GM23248 (cell line): ENCODE results near the gene PLCH1. TPM values are rescaled to one million over a fixed set of nuclear protein-coding genes. Genes with fewer than 3 reads are reported as not detected.

Source experiments
- DNase-seq: peaks from one replicate; pipeline ENCODE4 v3.0.0-alpha.2; 2015
- H2AFZ ChIP-seq: fragments of 200-600 bp; sonication (generic); 2 replicates; pipeline ENCODE4 v1.6.1; 2016; ENCODE audit warnings: antibody characterized with exemption
- H3F3A ChIP-seq: fragments of 200-600 bp; sonication (generic); 2 replicates; pipeline ENCODE4 v1.6.1; 2016; ENCODE audit warnings: mild to moderate bottlenecking, antibody characterized with exemption, mixed run types; ENCODE audit not compliant: insufficient read depth
- H3K27ac ChIP-seq: fragments of 200-600 bp; sonication (generic); 2 replicates; pipeline ENCODE4 v1.5.1; 2016; ENCODE audit warnings: mild to moderate bottlenecking
- H3K27me3 ChIP-seq: fragments of 200-600 bp; sonication (generic); replicated peaks from 2 replicates; pipeline ENCODE4 v1.6.1; 2016; ENCODE audit warnings: mild to moderate bottlenecking; ENCODE audit not compliant: insufficient read depth
- H3K36me3 ChIP-seq: fragments of 200-600 bp; sonication (generic); 2 replicates; pipeline ENCODE4 v1.6.1; 2016; ENCODE audit warnings: low read depth, mild to moderate bottlenecking
- H3K4me1 ChIP-seq: fragments of 200-600 bp; sonication (generic); 2 replicates; pipeline ENCODE4 v1.6.1; 2016; ENCODE audit warnings: mild to moderate bottlenecking; ENCODE audit not compliant: insufficient read depth
- H3K4me2 ChIP-seq: fragments of 200-600 bp; sonication (generic); one replicate; pipeline ENCODE4 v1.6.1; 2016; ENCODE audit warnings: mild to moderate bottlenecking; ENCODE audit not compliant: unreplicated experiment
- H3K4me3 ChIP-seq: fragments of 200-600 bp; sonication (generic); 2 replicates; pipeline ENCODE4 v1.5.1; 2016; ENCODE audit warnings: mild to moderate bottlenecking
- H3K79me2 ChIP-seq: fragments of 200-600 bp; sonication (generic); 2 replicates; pipeline ENCODE4 v1.6.1; 2016; ENCODE audit warnings: mild to moderate bottlenecking; ENCODE audit not compliant: insufficient read depth
- H3K9ac ChIP-seq: fragments of 200-600 bp; sonication (generic); 2 replicates; pipeline ENCODE4 v1.6.1; 2016; ENCODE audit warnings: mild to moderate bottlenecking
- H3K9me2 ChIP-seq: fragments of 200-600 bp; sonication (generic); 2 replicates; pipeline ENCODE4 v1.6.1; 2016; ENCODE audit warnings: mixed run types, mild to moderate bottlenecking, moderate library complexity; ENCODE audit not compliant: insufficient read depth
- H3K9me3 ChIP-seq: fragments of 200-600 bp; sonication (generic); one replicate; pipeline ENCODE4 v1.6.1; 2017; ENCODE audit warnings: low read depth
- H4K20me1 ChIP-seq: fragments of 200-600 bp; sonication (generic); 2 replicates; pipeline ENCODE4 v1.6.0; 2016; ENCODE audit not compliant: insufficient read depth
- EZH2 ChIP-seq: fragments of 200-600 bp; sonication (generic); IDR thresholded peaks from 2 replicates; pipeline ENCODE4 v1.6.1; 2018; ENCODE audit warnings: antibody characterized with exemption, mild to moderate bottlenecking; ENCODE audit not compliant: insufficient read depth, poor library complexity, severe bottlenecking
- EZH2phosphoT487 ChIP-seq: fragments of 200-600 bp; sonication (generic); IDR thresholded peaks from 2 replicates; pipeline ENCODE4 v1.6.1; 2018; ENCODE audit warnings: antibody characterized with exemption, moderate library complexity, mild to moderate bottlenecking, low read depth; ENCODE audit not compliant: insufficient read depth
- WGBS, 2 experiments: methylation state at CpG; one replicate each; pipeline ENCODE4 v1.1.6; 2015 to 2017; ENCODE audit warnings: low lambda C conversion rate in 2 of 2, low coverage in 1 of 2; ENCODE audit errors: missing lambda C conversion rate in 2 of 2; 5-methylcytosine and 5-hydroxymethylcytosine counted together
- in situ Hi-C: fragments of 300-500 bp; cut with MboI; formaldehyde crosslinking; loops from 2 replicates; pipeline ENCODE4 v1.15.0; 2020
- polyA plus RNA-seq: library from polyadenylated mRNA; unstranded; fragments of >200 nt; fragmentation: Nextera tagmentation; extraction: Ambion mirVana; gene quantifications from 2 replicates; pipeline ENCODE4 v1.2.1, GENCODE V29; 2016
- total RNA-seq: library from RNA; depleted of rRNA; stranded (reverse); fragments of >200 nt; shearing (Covaris generic); gene quantifications from 2 replicates; pipeline ENCODE4 v1.2.3, GENCODE V29; 2014

Gene PLCH1
- total and polyA plus RNA-seq, 2 experiments from 2014 or later: not detected

- no peak for DNase-seq
- Histone ChIP-seq H3K27ac (no peak overlapping the region), H3F3A (no peaks in the 10 kb centered on the region), H3K36me3 (no peaks in the 10 kb centered on the region), H3K27me3 (no peaks in the 10 kb centered on the region; the same call in 1 of the 2 replicates), H3K4me1 (no peaks in the 10 kb centered on the region), H4K20me1 (no peaks in the 10 kb centered on the region), H3K9me2 (no peaks in the 10 kb centered on the region), H3K9me3 (no peaks in the 10 kb centered on the region), H2AFZ (no peak overlapping the region), H3K4me3 (no peak overlapping the region), H3K9ac (no peak overlapping the region), H3K4me2 (no peak overlapping the region), H3K79me2 (no peaks in the 10 kb centered on the region)
- in situ Hi-C loops: no loop called here
- TF ChIP-seq EZH2 (no peak), EZH2phosphoT487 (no peak)
These were observed 216.3 kb downstream of the PLCH1 start for GRCh38 chr3:155528579-155528978.

DNA sequence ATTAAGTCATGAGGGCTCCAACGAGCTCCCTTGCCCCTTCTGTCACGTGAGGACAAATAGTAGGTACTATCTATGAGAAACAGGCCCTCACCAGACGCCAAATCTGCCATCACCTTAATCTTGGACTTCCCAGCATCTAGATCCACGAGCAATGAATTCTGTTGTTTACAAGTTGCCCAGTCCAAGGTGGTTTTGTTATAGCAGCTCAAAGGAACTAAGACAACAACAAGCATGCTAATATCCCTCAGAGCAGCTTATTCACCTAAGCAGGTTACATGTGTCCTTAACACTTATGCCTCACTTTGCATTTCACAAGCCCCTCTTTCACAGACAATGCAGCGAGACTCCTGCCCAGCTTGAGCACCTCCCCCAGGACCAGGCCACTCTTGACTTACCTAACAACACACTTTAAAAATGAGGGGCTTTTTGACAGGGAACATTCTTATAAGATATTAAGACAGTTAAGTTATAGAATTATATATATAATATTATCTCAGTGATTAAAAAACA is 219.5 kb downstream of the PLCH1 start:
- in situ Hi-C loops: no loop called here
- Histone ChIP-seq H3K36me3 (no peaks in the 10 kb centered on the region), H3K9me3 (no peaks in the 10 kb centered on the region), H3K4me1 (no peaks in the 10 kb centered on the region), H2AFZ (no peak overlapping the region), H3K9me2 (no peaks in the 10 kb centered on the region), H3K79me2 (no peaks in the 10 kb centered on the region), H3K27ac (no peak overlapping the region), H4K20me1 (no peaks in the 10 kb centered on the region), H3K27me3 (no peaks in the 10 kb centered on the region), H3K4me3 (no peak overlapping the region), H3K4me2 (no peak overlapping the region), H3K9ac (no peak overlapping the region), H3F3A (no peaks in the 10 kb centered on the region)
- TF ChIP-seq EZH2: no peak
- no peak for TF ChIP-seq EZH2phosphoT487
- 66 to 75% methylated on average over 5 of the region's 5 CpGs for WGBS, 2 experiments
- DNase-seq: no peak

DNA sequence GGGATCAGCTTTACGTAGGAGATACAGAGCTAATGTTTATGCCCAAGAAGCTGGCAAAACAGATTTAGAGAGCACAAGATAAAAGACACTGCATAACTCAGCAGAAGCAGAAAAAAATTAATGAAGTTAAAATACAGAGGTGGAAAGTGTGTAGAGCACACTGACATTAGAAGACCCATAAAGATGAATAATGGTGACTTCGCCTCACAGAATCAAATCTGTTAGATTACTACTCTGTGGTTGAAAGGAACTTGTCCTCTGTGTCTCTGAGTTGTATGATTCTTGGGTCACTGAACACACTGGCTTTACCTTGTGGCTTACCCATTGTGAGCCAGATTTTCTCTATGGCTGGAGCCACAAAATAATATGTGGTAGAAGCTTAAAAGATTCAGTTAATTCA is 224.4 kb downstream of the PLCH1 start:
- no peaks in the 10 kb centered on the region for H3K9me2 ChIP-seq
- no peak overlapping the region for H3K27ac ChIP-seq
- H2AFZ ChIP-seq: no peak overlapping the region
- 48 to 51% methylated on average over 2 of the region's 2 CpGs for WGBS, 2 experiments
- no peaks in the 10 kb centered on the region for H3K9me3 ChIP-seq
- TF ChIP-seq EZH2: no peak
- no peak overlapping the region for H3K4me2 ChIP-seq
- 0 out of 2 replicates have a peak, but pooled peaks cover 4% of the 10 kb centered on the region for H3K4me1 ChIP-seq
- in situ Hi-C loops: no loop called here
- H3K4me3 ChIP-seq: no peak overlapping the region
- no peaks in the 10 kb centered on the region for H3F3A ChIP-seq
- no peak overlapping the region for H3K9ac ChIP-seq
- H3K79me2 ChIP-seq: no peaks in the 10 kb centered on the region
- no peaks in the 10 kb centered on the region for H3K27me3 ChIP-seq
- H4K20me1 ChIP-seq: no peaks in the 10 kb centered on the region
- no peaks in the 10 kb centered on the region for H3K36me3 ChIP-seq
- no peak for DNase-seq

DNA sequence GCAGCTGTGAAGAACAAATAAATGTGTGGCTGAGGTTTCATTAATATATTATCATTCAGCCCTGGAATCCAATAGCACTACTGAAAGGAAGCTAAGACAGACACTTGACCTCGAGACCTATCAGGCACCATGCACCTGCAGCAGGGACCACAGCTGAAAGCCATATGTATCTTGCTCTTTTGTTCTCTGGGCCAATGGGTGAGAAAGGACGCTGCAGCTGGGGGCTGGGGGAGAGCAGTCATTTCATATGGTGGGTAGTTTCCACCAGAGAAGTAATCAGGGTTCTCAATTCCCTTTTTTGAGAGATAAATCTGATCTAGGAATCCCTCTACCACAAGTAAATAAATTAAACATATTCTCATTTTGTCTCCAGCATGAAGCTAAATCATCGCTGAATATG is 225.8 kb downstream of the PLCH1 start:
- H4K20me1 ChIP-seq: no peaks in the 10 kb centered on the region
- H3K9me3 ChIP-seq: no peaks in the 10 kb centered on the region
- no peak overlapping the region for H3K27ac ChIP-seq
- DNase-seq: no peak
- no peak overlapping the region for H3K4me3 ChIP-seq
- H3K9ac ChIP-seq: no peak overlapping the region
- H3K4me1 ChIP-seq: 0 out of 2 replicates have a peak, but pooled peaks cover 4% of the 10 kb centered on the region
- no peak overlapping the region for H3K4me2 ChIP-seq
- H3K9me2 ChIP-seq: no peaks in the 10 kb centered on the region
- no peaks in the 10 kb centered on the region for H3F3A ChIP-seq
- TF ChIP-seq EZH2phosphoT487 (no peak), EZH2 (no peak)
- WGBS, 2 experiments: 59 to 69% methylated on average over 3 of the region's 3 CpGs
- no peaks in the 10 kb centered on the region for H3K36me3 ChIP-seq
- no peak overlapping the region for H2AFZ ChIP-seq
- H3K79me2 ChIP-seq: no peaks in the 10 kb centered on the region
- in situ Hi-C loops: no loop called here
- H3K27me3 ChIP-seq: no peaks in the 10 kb centered on the region

- Histone ChIP-seq H3K27ac (no peak overlapping the region), H3K36me3 (no peaks in the 10 kb centered on the region), H3K9me2 (no peaks in the 10 kb centered on the region), H3F3A (no peaks in the 10 kb centered on the region), H3K9ac (no peak overlapping the region), H3K4me3 (no peak overlapping the region), H3K79me2 (no peaks in the 10 kb centered on the region), H3K27me3 (no peaks in the 10 kb centered on the region), H4K20me1 (no peaks in the 10 kb centered on the region), H3K4me2 (no peak overlapping the region), H3K4me1 (0 out of 2 replicates have a peak, but pooled peaks cover 4% of the 10 kb centered on the region), H3K9me3 (no peaks in the 10 kb centered on the region), H2AFZ (no peak overlapping the region)
- peak; percentile 65 for DNase-seq
- WGBS, 2 experiments: 29 to 40% methylated on average over 1 of the region's 1 CpG
- in situ Hi-C loops: no loop called here
- TF ChIP-seq EZH2phosphoT487: no peak
- TF ChIP-seq EZH2: no peak
These were observed 227.0 kb downstream of the PLCH1 start for GRCh38 chr3:155517903-155518302.
